Adrenal gland (tissue), 12 donors: ENCODE results near the gene PAPOLA. TPM values are rescaled to one million over a fixed set of nuclear protein-coding genes. Genes with fewer than 3 reads are reported as not detected.

Experiments used
- DNase-seq, 7 donors: peaks; one replicate each; pipeline ENCODE4 v3.0.0-alpha.2; 2019 to 2020
- H3K27ac ChIP-seq, 5 donors: fragments of 200-600 bp; sonication (generic) in 4 of 5; 1 replicate in 3 of 5; 2 replicates in 2 of 5; pipeline versions ENCODE4 v1.5.1 to v1.8.0; 2016 to 2020; ENCODE audit warnings: mild to moderate bottlenecking in 1 of 5
- H3K27me3 ChIP-seq: fragments of 200-600 bp; 2 replicates; pipeline ENCODE4 v1.8.0; 2021
- H3K36me3 ChIP-seq, 2 donors: fragments of 200-600 bp; replicated peaks in 1 of 2; 1 replicate in 1 of 2; 2 replicates in 1 of 2; pipeline versions ENCODE4 v1.5.1 to v1.8.0; 2018 to 2022
- H3K4me1 ChIP-seq, 2 donors: fragments of 200-600 bp; replicated peaks in 1 of 2; 1 replicate in 1 of 2; 2 replicates in 1 of 2; pipeline versions ENCODE4 v1.5.1 to v1.8.0; 2018 to 2021
- H3K4me3 ChIP-seq, 4 donors: fragments of 200-600 bp; sonication (generic) in 3 of 4; one replicate each; pipeline ENCODE4 v1.5.1; 2016 to 2018
- H3K9me3 ChIP-seq, 3 donors: fragments of 200-600 bp; sonication (generic) in 1 of 3; replicated peaks in 1 of 3; 1 replicate in 2 of 3; 2 replicates in 1 of 3; pipeline versions ENCODE4 v1.5.1 to v1.8.0; 2016 to 2021
- POLR2A ChIP-seq, 2 donors: fragments of 450-650 bp; IDR thresholded peaks; one replicate each; pipeline ENCODE4 v1.6.1; 2017; ENCODE audit warnings: antibody characterized with exemption in 2 of 2, mild to moderate bottlenecking in 2 of 2, moderate library complexity in 1 of 2
- WGBS, 4 donors: extraction: QIAGEN DNeasy Blood & Tissue Kit in 2 of 4; methylation state at CpG; one replicate each; pipeline versions ENCODE4 v1.1.5 to v1.1.7; 2013 to 2017; 5-methylcytosine and 5-hydroxymethylcytosine counted together
- intact Hi-C, 2 donors: fragments of 100-400 bp; cut with DNase I; formaldehyde crosslinking; loops; one replicate each; pipeline versions ENCODE4 v1.14.1 to v1.15.0; 2022 to 2023
- polyA plus RNA-seq, 3 donors: library from polyadenylated mRNA; stranded (reverse); fragments of 200-250 nt in 2 of 3; fragments of 350-450 nt in 1 of 3; fragmentation: Illumina TruSeq in 1 of 3; extraction: RNeasy Lipid Tissue Mini Kit (QIAGEN cat#74804) in 1 of 3; gene quantifications; one replicate each; pipeline ENCODE4 v1.2.3, GENCODE V29; 2013 to 2014
- total RNA-seq, 9 donors: library from RNA; depleted of rRNA in 4 of 9; stranded (reverse); fragments of >200 nt in 4 of 9; fragments of 120-200 nt in 1 of 9; fragmentation: NEBNext Ultra II Directional in 1 of 9; extraction: Animal tissue kit (Norgen Biotek cat#: 25700) in 1 of 9; gene quantifications; one replicate each; pipeline versions ENCODE4 v1.1.0 to v1.2.4, GENCODE V29; 2013 to 2023
- TF ChIP-seq, protein P1 (sequence below), 6 experiments: fragments of 450-650 bp in 4 of 6; fragments of 200-600 bp in 2 of 6; sonication (generic) in 1 of 6; IDR thresholded peaks; 1 replicate in 5 of 6; 2 replicates in 1 of 6; pipeline versions ENCODE4 v1.5.1 to v1.8.0; 2016 to 2021; ENCODE audit warnings: antibody characterized with exemption in 6 of 6, mild to moderate bottlenecking in 2 of 6, moderate library complexity in 1 of 6
- donor health status: healthy with polysubstance abuse.
- donor health status: Bipolar disorder and iron deficiency.
- donor health status: DM: yes; HTN: yes; CAD: no.
- donor health status: DM: no; HTN: no; CAD: no.
- donor health status: DM: no; HTN: no; CAD: no.
- donor health status: DM: yes; HTN: yes; CAD: no.

PAPOLA gene
- total and polyA plus RNA-seq, 12 donors = 63.3 to 205 (median 156) TPM

DNA sequence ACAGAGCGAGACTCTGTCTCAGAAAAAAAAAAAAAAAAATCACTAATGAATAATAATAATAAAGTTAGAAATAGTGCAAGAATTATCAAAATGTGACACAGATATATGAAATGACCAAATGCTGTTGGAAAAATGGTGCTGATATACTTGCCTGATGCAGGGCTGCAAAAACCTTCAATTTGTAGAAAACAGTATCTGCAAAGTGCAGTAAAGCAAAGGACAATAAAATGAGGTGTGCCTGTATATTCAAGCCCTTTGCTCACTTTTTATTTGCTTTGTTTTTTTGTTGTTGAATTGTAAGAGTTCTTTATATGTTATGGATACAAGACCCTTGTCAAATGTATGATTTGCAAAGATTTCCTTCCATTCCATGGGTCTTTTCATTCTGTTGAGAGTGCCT, 9.0 kb upstream of the PAPOLA start:
- Histone ChIP-seq H3K4me1 (no peaks in the 10 kb centered on the region), H3K27ac (no peak overlapping the region), H3K27me3 (no peaks in the 10 kb centered on the region), H3K4me3 (no peak overlapping the region), H3K9me3 (no peaks in the 10 kb centered on the region), H3K36me3 (no peaks in the 10 kb centered on the region)
- TF ChIP-seq POLR2A (IDR thresholded peaks at IDR 0.05) = no peak
- TF ChIP-seq, protein P1, sequence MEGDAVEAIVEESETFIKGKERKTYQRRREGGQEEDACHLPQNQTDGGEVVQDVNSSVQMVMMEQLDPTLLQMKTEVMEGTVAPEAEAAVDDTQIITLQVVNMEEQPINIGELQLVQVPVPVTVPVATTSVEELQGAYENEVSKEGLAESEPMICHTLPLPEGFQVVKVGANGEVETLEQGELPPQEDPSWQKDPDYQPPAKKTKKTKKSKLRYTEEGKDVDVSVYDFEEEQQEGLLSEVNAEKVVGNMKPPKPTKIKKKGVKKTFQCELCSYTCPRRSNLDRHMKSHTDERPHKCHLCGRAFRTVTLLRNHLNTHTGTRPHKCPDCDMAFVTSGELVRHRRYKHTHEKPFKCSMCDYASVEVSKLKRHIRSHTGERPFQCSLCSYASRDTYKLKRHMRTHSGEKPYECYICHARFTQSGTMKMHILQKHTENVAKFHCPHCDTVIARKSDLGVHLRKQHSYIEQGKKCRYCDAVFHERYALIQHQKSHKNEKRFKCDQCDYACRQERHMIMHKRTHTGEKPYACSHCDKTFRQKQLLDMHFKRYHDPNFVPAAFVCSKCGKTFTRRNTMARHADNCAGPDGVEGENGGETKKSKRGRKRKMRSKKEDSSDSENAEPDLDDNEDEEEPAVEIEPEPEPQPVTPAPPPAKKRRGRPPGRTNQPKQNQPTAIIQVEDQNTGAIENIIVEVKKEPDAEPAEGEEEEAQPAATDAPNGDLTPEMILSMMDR (IDR thresholded peaks at IDR 0.05) = no peak
- no peak for DNase-seq
- 86 to 100% (median 93%) methylated on average over 1 of the region's 1 CpG for WGBS, 4 donors
- intact Hi-C loops = no loop called here

DNA sequence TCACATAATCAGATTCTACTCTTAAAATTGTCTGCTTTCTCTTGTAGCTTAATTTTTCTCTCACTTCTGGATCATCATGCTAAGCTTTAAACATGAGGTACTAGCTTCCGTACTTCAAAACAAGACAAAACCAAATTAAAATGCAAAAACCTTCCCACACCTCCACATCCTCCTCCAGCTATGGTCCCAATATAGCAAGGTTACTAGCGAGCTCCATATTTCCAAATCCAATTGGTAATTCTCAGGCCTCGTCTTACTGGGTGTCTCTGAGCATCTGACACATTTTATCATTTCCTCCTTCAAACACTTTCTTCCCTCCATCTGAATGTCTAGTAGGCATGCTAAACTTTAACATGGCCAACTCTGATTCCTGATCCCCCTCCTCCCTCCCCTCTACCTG, 7.9 kb upstream of the PAPOLA start:
- H3K36me3 ChIP-seq = no peaks in the 10 kb centered on the region
- WGBS, 4 donors = 87 to 94% (median 89%) methylated on average over 3 of the region's 3 CpGs
- no peak for DNase-seq
- no peaks in the 10 kb centered on the region for H3K4me1 ChIP-seq
- H3K27me3 ChIP-seq = no peaks in the 10 kb centered on the region
- H3K9me3 ChIP-seq = no peaks in the 10 kb centered on the region
- H3K27ac ChIP-seq = no peak overlapping the region
- no peak overlapping the region for H3K4me3 ChIP-seq
- intact Hi-C loops = no loop called here
- TF ChIP-seq, protein P1 (IDR thresholded peaks at IDR 0.05) = no peak
- TF ChIP-seq POLR2A (IDR thresholded peaks at IDR 0.05) = no peak

DNA sequence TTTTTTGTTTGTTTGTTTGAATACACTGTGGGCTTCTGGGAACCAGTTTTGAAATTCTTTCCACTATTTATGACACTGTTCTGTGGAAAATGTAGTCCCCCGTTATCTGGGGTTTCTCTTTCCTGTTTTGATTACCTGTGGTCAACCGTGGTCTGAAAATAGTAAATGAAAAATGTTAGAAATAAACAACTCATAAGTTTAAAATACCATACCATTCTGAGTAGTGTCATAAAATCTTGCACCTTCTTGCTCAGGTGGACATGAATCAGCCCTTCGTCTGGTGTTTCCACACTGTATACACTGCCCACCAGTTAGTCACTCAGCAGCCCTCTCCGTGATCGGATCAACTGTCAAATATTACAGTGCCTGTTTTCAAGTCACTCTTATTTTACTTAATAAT, 5.1 kb upstream of the PAPOLA start:
- TF ChIP-seq, protein P1 (IDR thresholded peaks at IDR 0.05) = no peak
- TF ChIP-seq POLR2A (IDR thresholded peaks at IDR 0.05) = no peak
- no peaks in the 10 kb centered on the region for H3K36me3 ChIP-seq
- intact Hi-C loops = no loop called here
- 62 to 72% (median 68%) methylated on average over 5 of the region's 5 CpGs for WGBS, 4 donors
- no peak for DNase-seq
- H3K9me3 ChIP-seq = no peaks in the 10 kb centered on the region
- no peak overlapping the region for H3K4me3 ChIP-seq
- H3K27ac ChIP-seq = no peak overlapping the region
- H3K4me1 ChIP-seq = peaks cover 0 to 8% of the 10 kb centered on the region in 2 donors
- H3K27me3 ChIP-seq = no peaks in the 10 kb centered on the region

DNA sequence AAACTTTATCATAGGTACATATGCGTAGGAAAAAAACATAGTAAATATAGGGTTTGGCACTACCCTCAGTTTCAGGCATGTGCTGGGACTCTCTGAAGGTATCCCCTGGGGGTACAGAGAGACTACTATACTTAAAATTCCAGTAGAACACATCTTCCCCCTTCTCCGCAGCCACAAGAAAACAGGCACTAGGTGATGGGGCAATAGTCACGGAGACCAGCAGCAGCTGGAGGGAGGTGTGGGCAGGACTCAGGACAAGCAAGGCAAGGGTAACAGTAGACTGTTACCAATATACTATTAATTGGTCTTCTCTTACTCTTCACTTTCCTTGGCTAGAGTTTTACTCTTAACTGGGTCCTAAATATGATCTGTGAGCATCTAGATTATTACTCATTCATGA, 4.6 kb upstream of the PAPOLA start:
- WGBS, 4 donors = 76 to 91% (median 83%) methylated on average over 3 of the region's 3 CpGs
- TF ChIP-seq POLR2A (IDR thresholded peaks at IDR 0.05) = no peak
- TF ChIP-seq, protein P1 (IDR thresholded peaks at IDR 0.05) = no peak
- Histone ChIP-seq H3K4me3 (no peak overlapping the region), H3K27me3 (no peaks in the 10 kb centered on the region), H3K36me3 (no peaks in the 10 kb centered on the region), H3K27ac (no peak overlapping the region), H3K9me3 (no peaks in the 10 kb centered on the region), H3K4me1 (peaks cover 0 to 8% of the 10 kb centered on the region in 2 donors)
- intact Hi-C loops = no loop called here
- DNase-seq = no peak
